ENCODE data around the gene ADGRB3.

DNA sequence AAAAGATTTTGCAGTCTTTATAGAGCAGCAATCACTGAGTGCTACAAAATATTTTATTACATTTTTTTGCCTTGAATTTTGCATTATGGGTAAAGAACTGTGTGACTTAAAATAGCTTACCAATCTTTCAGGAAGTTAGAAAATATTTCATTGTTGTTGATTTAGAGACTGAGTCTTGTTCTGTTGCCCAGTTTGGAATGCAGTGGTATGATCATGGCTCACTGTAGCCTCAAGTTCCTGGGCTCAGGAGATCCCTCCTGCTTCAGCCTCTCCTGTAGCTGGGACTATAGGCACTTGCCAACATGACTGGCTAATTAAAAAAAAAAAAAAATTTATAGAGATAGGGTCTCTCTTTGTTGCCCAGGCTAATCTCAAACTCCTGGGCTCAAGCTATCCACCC lies 100.8 kb downstream of the ADGRB3 start:
- TF ChIP-seq, protein P1, sequence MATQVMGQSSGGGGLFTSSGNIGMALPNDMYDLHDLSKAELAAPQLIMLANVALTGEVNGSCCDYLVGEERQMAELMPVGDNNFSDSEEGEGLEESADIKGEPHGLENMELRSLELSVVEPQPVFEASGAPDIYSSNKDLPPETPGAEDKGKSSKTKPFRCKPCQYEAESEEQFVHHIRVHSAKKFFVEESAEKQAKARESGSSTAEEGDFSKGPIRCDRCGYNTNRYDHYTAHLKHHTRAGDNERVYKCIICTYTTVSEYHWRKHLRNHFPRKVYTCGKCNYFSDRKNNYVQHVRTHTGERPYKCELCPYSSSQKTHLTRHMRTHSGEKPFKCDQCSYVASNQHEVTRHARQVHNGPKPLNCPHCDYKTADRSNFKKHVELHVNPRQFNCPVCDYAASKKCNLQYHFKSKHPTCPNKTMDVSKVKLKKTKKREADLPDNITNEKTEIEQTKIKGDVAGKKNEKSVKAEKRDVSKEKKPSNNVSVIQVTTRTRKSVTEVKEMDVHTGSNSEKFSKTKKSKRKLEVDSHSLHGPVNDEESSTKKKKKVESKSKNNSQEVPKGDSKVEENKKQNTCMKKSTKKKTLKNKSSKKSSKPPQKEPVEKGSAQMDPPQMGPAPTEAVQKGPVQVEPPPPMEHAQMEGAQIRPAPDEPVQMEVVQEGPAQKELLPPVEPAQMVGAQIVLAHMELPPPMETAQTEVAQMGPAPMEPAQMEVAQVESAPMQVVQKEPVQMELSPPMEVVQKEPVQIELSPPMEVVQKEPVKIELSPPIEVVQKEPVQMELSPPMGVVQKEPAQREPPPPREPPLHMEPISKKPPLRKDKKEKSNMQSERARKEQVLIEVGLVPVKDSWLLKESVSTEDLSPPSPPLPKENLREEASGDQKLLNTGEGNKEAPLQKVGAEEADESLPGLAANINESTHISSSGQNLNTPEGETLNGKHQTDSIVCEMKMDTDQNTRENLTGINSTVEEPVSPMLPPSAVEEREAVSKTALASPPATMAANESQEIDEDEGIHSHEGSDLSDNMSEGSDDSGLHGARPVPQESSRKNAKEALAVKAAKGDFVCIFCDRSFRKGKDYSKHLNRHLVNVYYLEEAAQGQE (IDR thresholded peaks at IDR 0.05; ENCODE audit: low read depth): no peak
- TF ChIP-seq RAD21 (IDR thresholded peaks at IDR 0.05; ENCODE audit: low read depth) (no peak), NFIC (IDR thresholded peaks at IDR 0.05) (no peak), EGR1 (IDR thresholded peaks at IDR 0.05) (no peak), YY1 (IDR thresholded peaks at IDR 0.05; ENCODE audit: low read depth) (no peak), EP300 (IDR thresholded peaks at IDR 0.05; ENCODE audit: borderline replicate concordance) (no peak), CEBPB (IDR thresholded peaks at IDR 0.05) (no peak)
- TF ChIP-seq, protein P2, sequence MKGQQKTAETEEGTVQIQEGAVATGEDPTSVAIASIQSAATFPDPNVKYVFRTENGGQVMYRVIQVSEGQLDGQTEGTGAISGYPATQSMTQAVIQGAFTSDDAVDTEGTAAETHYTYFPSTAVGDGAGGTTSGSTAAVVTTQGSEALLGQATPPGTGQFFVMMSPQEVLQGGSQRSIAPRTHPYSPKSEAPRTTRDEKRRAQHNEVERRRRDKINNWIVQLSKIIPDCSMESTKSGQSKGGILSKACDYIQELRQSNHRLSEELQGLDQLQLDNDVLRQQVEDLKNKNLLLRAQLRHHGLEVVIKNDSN (IDR thresholded peaks at IDR 0.05): no peak

All from Ishikawa (cell line).